Large intestine (tissue), 3 donors: ENCODE data around the gene MALT1. TPM values are rescaled to one million over a fixed set of nuclear protein-coding genes. Genes with fewer than 3 reads are reported as not detected.
A peak's percentile ranks its signal among the peaks of the same experiment; 100 is the strongest.

Experiments
- DNase-seq, 2 donors: peaks; one replicate each; pipeline versions ENCODE4 v3.0.0 to v3.0.0-alpha.2; 2013
- H3K27ac ChIP-seq: one replicate; pipeline ENCODE4 v1.5.1; 2013; ENCODE audit warnings: low read length
- H3K27me3 ChIP-seq: 2 replicates; pipeline ENCODE4 v1.6.1; 2013; ENCODE audit warnings: low read length; ENCODE audit not compliant: control insufficient read depth, insufficient read depth
- H3K36me3 ChIP-seq: 2 replicates; pipeline ENCODE4 v1.6.1; 2013; ENCODE audit warnings: low read length; ENCODE audit not compliant: control insufficient read depth, insufficient read depth
- H3K4me1 ChIP-seq: one replicate; pipeline ENCODE4 v1.6.1; 2013; ENCODE audit warnings: low read length; ENCODE audit not compliant: control insufficient read depth, insufficient read depth
- H3K4me3 ChIP-seq: one replicate; pipeline ENCODE4 v1.5.1; 2013; ENCODE audit warnings: low read length
- H3K9me3 ChIP-seq: one replicate; pipeline ENCODE4 v1.6.1; 2013; ENCODE audit warnings: mild to moderate bottlenecking, low read depth, low read length, moderate library complexity; ENCODE audit not compliant: control insufficient read depth
- WGBS: methylation state at CpG from one replicate; pipeline ENCODE4 v1.1.5; 2013; ENCODE audit warnings: low lambda C conversion rate; ENCODE audit not compliant: insufficient coverage; 5-methylcytosine and 5-hydroxymethylcytosine counted together
- polyA plus RNA-seq: library from polyadenylated mRNA; unstranded; fragments of 120-200 nt; gene quantifications from one replicate; pipeline ENCODE4 v1.2.1, GENCODE V29; 2013

Gene MALT1
- polyA plus RNA-seq, 1 donor: 25.4 TPM

DNA sequence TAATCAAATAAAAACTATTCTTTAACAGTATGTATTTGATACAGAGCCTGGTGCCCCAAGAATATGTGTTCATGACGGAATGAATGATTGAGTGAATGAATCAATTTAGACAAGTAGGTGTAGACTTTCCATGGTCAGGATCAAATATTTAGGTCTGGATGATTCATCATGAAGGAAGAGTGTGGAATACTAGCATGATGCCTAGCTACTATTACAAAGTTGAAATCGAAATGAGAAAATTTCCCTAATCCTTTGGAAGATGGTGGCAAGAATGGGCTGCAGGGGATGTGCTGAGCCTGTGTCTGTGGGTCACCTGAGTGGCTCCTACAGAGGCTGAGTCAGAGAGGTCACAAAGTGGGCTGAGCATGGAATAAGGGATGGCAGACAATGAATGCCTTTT, 3.1 kb upstream of the MALT1 start:
- no peaks in the 10 kb centered on the region for H3K27me3 ChIP-seq
- no peak overlapping the region for H3K27ac ChIP-seq
- peaks cover 4% of the 10 kb centered on the region for H3K4me1 ChIP-seq
- no peak overlapping the region for H3K4me3 ChIP-seq
- DNase-seq: no peak
- no peaks in the 10 kb centered on the region for H3K9me3 ChIP-seq
- WGBS: no CpG with 5 or more reads among the region's 2 CpGs
- no peaks in the 10 kb centered on the region for H3K36me3 ChIP-seq

DNA sequence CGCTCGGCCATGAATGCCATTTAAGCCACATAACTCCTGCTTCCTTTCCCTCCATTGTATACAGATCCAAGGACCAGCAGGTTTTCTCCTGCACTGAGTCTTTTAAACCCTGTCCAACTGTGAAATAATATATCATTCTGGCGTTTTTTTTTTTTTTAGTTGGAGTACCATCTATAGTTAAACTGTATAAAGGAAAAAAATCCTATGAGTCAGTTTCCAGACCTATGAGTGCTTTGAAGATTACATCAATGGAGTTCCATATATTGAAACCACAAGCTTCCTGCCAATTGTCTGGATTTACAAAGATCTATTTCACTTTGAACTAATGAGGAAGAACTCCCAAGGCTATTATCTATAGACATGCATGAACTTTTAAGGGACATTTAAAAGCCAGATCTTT, 2.4 kb upstream of the MALT1 start:
- Histone ChIP-seq H3K27me3 (no peaks in the 10 kb centered on the region), H3K4me3 (no peak overlapping the region)
- 80% methylated on average over 1 of the region's 3 CpGs for WGBS

DNA sequence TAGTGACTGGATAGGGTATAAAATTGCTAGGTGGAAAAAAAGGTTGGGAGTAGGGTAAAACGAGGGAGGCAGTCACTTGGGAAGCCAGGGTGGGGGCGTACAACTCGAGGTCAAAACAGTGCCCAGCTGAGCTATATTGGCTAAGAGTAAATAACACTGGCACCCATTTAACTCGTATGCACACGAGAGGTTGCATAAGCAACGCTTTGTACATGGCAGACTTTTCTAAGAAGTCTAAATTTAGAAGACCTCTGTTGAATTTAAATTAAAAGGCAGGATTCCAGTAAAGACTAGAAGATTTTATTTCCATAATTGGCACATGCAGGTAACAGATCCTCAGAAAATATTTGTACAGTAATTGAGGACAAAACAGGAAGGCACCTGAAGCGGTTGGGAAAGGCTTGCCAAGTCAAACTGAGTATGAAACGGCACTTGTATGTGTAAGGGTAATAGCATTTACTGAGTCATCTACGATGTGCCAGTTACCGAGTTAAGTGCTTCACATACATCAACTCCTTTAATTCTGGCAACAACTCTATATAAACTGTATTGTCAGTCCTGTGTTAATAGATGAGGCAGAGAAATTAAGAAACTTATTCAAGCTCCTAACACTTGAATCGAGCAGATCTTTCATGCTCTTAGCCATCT, 1.4 kb upstream of the MALT1 start:
- Histone ChIP-seq H3K36me3 (no peaks in the 10 kb centered on the region), H3K27ac (no peak overlapping the region), H3K4me3 (no peak overlapping the region), H3K4me1 (peaks cover 4% of the 10 kb centered on the region), H3K9me3 (no peaks in the 10 kb centered on the region), H3K27me3 (no peaks in the 10 kb centered on the region)
- 100% methylated on average over 1 of the region's 11 CpGs for WGBS
- no peak for DNase-seq

More for the DNA sequence above, 2.4 kb upstream of the MALT1 start:
- no peaks in the 10 kb centered on the region for H3K9me3 ChIP-seq
- H3K27ac ChIP-seq: no peak overlapping the region
- H3K36me3 ChIP-seq: no peaks in the 10 kb centered on the region
- H3K4me1 ChIP-seq: peaks cover 4% of the 10 kb centered on the region
- DNase-seq: no peak

DNA sequence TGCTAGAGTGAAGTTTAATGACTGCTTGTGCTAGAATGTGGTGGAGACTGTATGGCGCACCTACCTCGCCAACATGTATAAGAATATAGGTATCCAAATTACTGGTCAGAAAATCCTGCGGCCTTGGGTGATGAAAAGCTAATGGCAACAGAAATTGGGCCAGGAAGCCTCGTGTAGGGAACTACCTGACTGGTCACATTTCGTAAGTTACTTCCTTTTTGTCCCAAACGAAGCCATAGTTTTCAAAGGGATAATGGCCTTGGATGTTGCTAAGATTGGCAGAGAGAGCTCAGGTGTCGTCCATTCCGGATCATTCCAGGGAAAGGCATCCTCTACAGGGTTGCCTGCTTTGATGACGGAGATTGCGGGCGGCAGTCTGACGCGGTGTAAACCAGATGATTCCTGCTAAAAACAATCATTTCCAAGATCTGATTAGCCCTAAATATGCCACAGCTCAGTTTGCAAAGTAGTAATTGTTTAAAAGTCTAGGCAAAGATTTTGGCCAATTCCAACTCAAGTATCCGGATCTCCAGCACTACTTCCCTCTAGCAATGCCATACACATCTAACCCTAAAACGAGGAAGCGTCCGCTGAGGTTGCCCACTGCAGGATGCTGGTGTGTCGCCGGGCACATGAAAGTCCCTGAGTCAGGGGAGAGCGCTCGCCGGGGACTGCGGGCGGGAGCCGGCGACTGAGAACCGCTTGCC, 708 bp upstream of the MALT1 start:
- no CpG with 5 or more reads among the region's 27 CpGs for whole genome bisulfite sequencing
- no peaks in the 10 kb centered on the region for H3K36me3 ChIP-seq

DNA sequence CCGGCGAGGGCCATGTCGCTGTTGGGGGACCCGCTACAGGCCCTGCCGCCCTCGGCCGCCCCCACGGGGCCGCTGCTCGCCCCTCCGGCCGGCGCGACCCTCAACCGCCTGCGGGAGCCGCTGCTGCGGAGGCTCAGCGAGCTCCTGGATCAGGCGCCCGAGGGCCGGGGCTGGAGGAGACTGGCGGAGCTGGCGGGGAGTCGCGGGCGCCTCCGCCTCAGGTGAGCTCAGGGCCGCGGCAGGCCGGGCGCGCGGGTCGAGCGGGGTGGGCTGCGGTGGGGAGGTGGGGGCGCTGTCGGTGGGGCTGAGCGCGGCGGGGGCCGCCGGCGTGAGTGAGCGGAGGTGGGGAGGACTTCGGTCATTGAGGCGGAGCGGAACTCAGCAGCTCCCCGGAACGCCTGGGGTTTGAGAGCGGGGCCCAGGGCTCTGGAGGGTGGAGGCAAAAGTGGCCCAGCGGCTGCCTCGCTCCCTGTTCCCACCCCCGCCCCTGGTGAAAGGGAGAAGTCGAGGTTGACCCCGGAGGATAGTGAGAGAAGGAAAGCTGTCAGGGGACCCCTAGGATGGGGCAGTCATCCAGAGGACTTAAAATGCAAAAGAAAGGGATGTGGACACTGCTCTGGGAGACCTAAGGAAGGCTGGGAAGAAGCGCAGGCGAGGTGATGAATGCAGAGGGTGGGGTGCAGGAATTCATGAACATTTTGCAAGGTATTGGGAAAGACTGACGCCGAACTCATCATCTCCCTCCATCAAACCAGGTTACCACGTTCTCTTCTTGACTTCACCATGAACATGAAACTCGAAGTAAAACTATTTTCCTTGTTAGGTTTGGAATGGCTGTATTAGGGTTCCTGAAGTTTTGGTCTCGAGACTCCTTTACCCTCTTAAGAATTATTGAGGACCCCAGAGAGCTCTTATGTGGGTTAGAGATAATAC, 633 bp downstream of the MALT1 start:
- WGBS: 0% methylated on average over 2 of the region's 64 CpGs
- peak in 1 of 2 donors; percentile 41 for DNase-seq
- Histone ChIP-seq H3K27ac (peak overlapping the region; percentile 81), H3K27me3 (no peaks in the 10 kb centered on the region), H3K9me3 (no peaks in the 10 kb centered on the region), H3K4me1 (peaks cover 4% of the 10 kb centered on the region), H3K36me3 (no peaks in the 10 kb centered on the region), H3K4me3 (peak overlapping the region; percentile 88)

More for the DNA sequence above, 708 bp upstream of the MALT1 start:
- peak overlapping the region; percentile 68 for H3K4me3 ChIP-seq
- no peaks in the 10 kb centered on the region for H3K27me3 ChIP-seq
- peak overlapping the region; percentile 65 for H3K27ac ChIP-seq
- no peaks in the 10 kb centered on the region for H3K9me3 ChIP-seq
- DNase-seq: no peak
- peaks cover 4% of the 10 kb centered on the region for H3K4me1 ChIP-seq

GRCh38 chr18:58674159-58674558, 2.9 kb downstream of the MALT1 start:
- DNase-seq: no peak
- Histone ChIP-seq H3K9me3 (no peaks in the 10 kb centered on the region), H3K27ac (no peak overlapping the region), H3K36me3 (no peaks in the 10 kb centered on the region), H3K4me3 (no peak overlapping the region), H3K27me3 (no peaks in the 10 kb centered on the region), H3K4me1 (peaks cover 4% of the 10 kb centered on the region)
- WGBS: 80% methylated on average over 2 of the region's 5 CpGs

GRCh38 chr18:58674863-58675472, 3.7 kb downstream of the MALT1 start:
- no peak for DNase-seq
- Histone ChIP-seq H3K4me1 (peaks cover 4% of the 10 kb centered on the region), H3K27ac (no peak overlapping the region), H3K4me3 (no peak overlapping the region), H3K27me3 (no peaks in the 10 kb centered on the region), H3K9me3 (no peaks in the 10 kb centered on the region), H3K36me3 (no peaks in the 10 kb centered on the region)
- WGBS: 20% methylated on average over 1 of the region's 3 CpGs

GRCh38 chr18:58676270-58676669, 5.0 kb downstream of the MALT1 start:
- DNase-seq: no peak
- Histone ChIP-seq H3K27me3 (no peaks in the 10 kb centered on the region), H3K4me1 (peaks cover 4% of the 10 kb centered on the region), H3K4me3 (no peak overlapping the region), H3K27ac (no peak overlapping the region), H3K36me3 (peaks cover 3% of the 10 kb centered on the region), H3K9me3 (no peaks in the 10 kb centered on the region)
- WGBS: no CpG with 5 or more reads among the region's 1 CpG

DNA sequence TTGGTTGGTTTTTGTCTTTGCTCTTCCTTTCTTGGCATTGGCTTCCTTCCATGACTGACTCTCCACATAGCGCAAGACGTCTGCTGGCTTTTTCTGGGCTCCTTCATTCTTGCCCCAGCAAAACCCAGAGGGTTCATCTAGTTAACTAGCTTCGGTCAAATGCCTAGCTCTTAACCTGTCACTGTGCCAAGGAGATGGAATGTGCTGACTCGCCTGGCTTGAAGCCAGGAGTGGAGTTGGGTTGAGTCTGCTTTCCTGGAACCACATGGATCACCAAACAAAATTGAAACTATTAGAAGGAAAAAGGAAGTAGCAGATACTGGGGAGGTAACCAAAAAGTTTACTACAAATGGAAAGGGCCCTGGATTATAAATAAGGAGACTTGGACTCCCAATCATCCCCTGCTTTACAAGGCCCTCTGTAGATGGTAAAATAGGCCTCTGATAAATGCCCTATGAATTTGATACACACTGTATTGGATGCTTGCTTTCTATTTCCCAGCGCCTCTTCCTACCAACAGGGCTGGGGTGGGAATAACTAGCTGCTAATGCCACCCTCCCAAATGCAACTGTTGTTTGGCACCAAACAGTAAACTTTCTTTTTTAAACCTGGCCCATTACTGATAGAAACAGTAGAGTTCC, 11.3 kb downstream of the MALT1 start:
- no peaks in the 10 kb centered on the region for H3K9me3 ChIP-seq
- WGBS: 92% methylated on average over 2 of the region's 5 CpGs
- H3K27me3 ChIP-seq: no peaks in the 10 kb centered on the region
- H3K4me1 ChIP-seq: peaks cover 6% of the 10 kb centered on the region
- peaks cover 29% of the 10 kb centered on the region for H3K36me3 ChIP-seq
- H3K4me3 ChIP-seq: no peak overlapping the region
- H3K27ac ChIP-seq: peak overlapping the region; percentile 69
- DNase-seq: peak; percentile 79 to 85
